ENCODE data around the gene CDH12. TPM values are rescaled to one million over a fixed set of nuclear protein-coding genes. Genes with fewer than 3 reads are reported as not detected.

Gene CDH12
- total RNA-seq, 5 donors from 2014 or later (not counting 1 experiment from before 2014, with no cell fraction given), result not detected

GRCh38 chr5:22577711-22578110 lies 275.4 kb downstream of the CDH12 start:
- Mint-ChIP-seq H3K9me3 (peaks cover 8 to 18% (median 12%) of the 10 kb centered on the region in 3 donors), H3K4me3 (no peak overlapping the region), H3K4me1 (no peaks in the 10 kb centered on the region), H3K36me3 (no peaks in the 10 kb centered on the region), H3K27me3 (no peaks in the 10 kb centered on the region), H3K27ac (no peak overlapping the region)
- DNase-seq (no peak), ATAC-seq (replicated peaks in 1 of 4) (no peak)
- Histone ChIP-seq H3K9me3 (no peaks in the 10 kb centered on the region), H3K36me3 (ENCODE audit: control insufficient read depth in 2 of 2, extremely low read depth in 1 of 2, insufficient read depth in 1 of 2, low read length in 1 of 2) (no peaks in the 10 kb centered on the region), H3K4me3 (ENCODE audit: control insufficient read depth in 1 of 2, extremely low read depth in 1 of 2, low read length in 1 of 2) (no peak overlapping the region), H3K27ac (ENCODE audit: low read length) (no peak overlapping the region), H3K4me1 (ENCODE audit: control insufficient read depth in 1 of 2, extremely low read depth in 1 of 2, insufficient read depth in 2 of 2, low read length in 2 of 2) (no peaks in the 10 kb centered on the region), H3K27me3 (replicated peaks in 1 of 2; ENCODE audit: control insufficient read depth in 2 of 2, extremely low read depth in 1 of 2, insufficient read depth in 2 of 2, low read length in 1 of 2) (no peaks in the 10 kb centered on the region)
- WGBS (ENCODE audit: insufficient coverage), result no CpG with 5 or more reads among the region's 1 CpG
- CTCF ChIA-PET, result interaction anchor here in 1 of 2 donors (0.7 kb wide), 1 partner anchor 15 kb away, joined by 3 read pairs; no protein-coding TSS in a partner anchor
- POLR2A ChIA-PET, result no interaction called here

GRCh38 chr5:22577006-22577405 lies 276.1 kb downstream of the CDH12 start:
- ChIA-PET POLR2A (no interaction called here), CTCF (interaction anchor here in 1 of 2 donors (0.7 kb wide), 1 partner anchor 16 kb away, joined by 3 read pairs; no protein-coding TSS in a partner anchor)
- no peak for DNase-seq
- H3K4me1 ChIP-seq (ENCODE audit: control insufficient read depth in 1 of 2, extremely low read depth in 1 of 2, insufficient read depth in 2 of 2, low read length in 2 of 2), result no peaks in the 10 kb centered on the region
- H3K9me3 Mint-ChIP-seq, result peaks cover 8 to 18% (median 12%) of the 10 kb centered on the region in 3 donors
- no peaks in the 10 kb centered on the region for H3K27me3 Mint-ChIP-seq
- H3K27ac Mint-ChIP-seq, result no peak overlapping the region
- H3K27me3 ChIP-seq (replicated peaks in 1 of 2; ENCODE audit: control insufficient read depth in 2 of 2, extremely low read depth in 1 of 2, insufficient read depth in 2 of 2, low read length in 1 of 2), result no peaks in the 10 kb centered on the region
- WGBS (ENCODE audit: insufficient coverage), result no CpG with 5 or more reads among the region's 5 CpGs
- no peaks in the 10 kb centered on the region for H3K4me1 Mint-ChIP-seq
- H3K36me3 ChIP-seq (ENCODE audit: control insufficient read depth in 2 of 2, extremely low read depth in 1 of 2, insufficient read depth in 1 of 2, low read length in 1 of 2), result no peaks in the 10 kb centered on the region
- H3K36me3 Mint-ChIP-seq, result no peaks in the 10 kb centered on the region
- H3K4me3 Mint-ChIP-seq, result no peak overlapping the region
- no peak for ATAC-seq (replicated peaks in 1 of 4)
- H3K27ac ChIP-seq (ENCODE audit: low read length), result no peak overlapping the region
- H3K4me3 ChIP-seq (ENCODE audit: control insufficient read depth in 1 of 2, extremely low read depth in 1 of 2, low read length in 1 of 2), result no peak overlapping the region
- H3K9me3 ChIP-seq, result no peaks in the 10 kb centered on the region

- Mint-ChIP-seq H3K36me3 (no peaks in the 10 kb centered on the region), H3K9me3 (peaks cover 12 to 29% (median 13%) of the 10 kb centered on the region in 3 donors), H3K27me3 (no peaks in the 10 kb centered on the region), H3K4me1 (no peaks in the 10 kb centered on the region), H3K27ac (no peak overlapping the region), H3K4me3 (no peak overlapping the region)
- H3K4me3 ChIP-seq (ENCODE audit: control insufficient read depth in 1 of 2, extremely low read depth in 1 of 2, low read length in 1 of 2), result no peak overlapping the region
- CTCF ChIA-PET, result interaction anchor here in 1 of 2 donors (0.6 kb wide), 1 partner anchor 32 kb away, joined by 4 read pairs; no protein-coding TSS in a partner anchor
- DNase-seq, result no peak
- no peak for ATAC-seq (replicated peaks in 1 of 4)
- H3K9me3 ChIP-seq, result no peaks in the 10 kb centered on the region
- POLR2A ChIA-PET, result no interaction called here
- no peak overlapping the region for H3K27ac ChIP-seq (ENCODE audit: low read length)
- no peaks in the 10 kb centered on the region for H3K4me1 ChIP-seq (ENCODE audit: control insufficient read depth in 1 of 2, extremely low read depth in 1 of 2, insufficient read depth in 2 of 2, low read length in 2 of 2)
- no peaks in the 10 kb centered on the region for H3K27me3 ChIP-seq (replicated peaks in 1 of 2; ENCODE audit: control insufficient read depth in 2 of 2, extremely low read depth in 1 of 2, insufficient read depth in 2 of 2, low read length in 1 of 2)
- H3K36me3 ChIP-seq (ENCODE audit: control insufficient read depth in 2 of 2, extremely low read depth in 1 of 2, insufficient read depth in 1 of 2, low read length in 1 of 2), result no peaks in the 10 kb centered on the region
Measured at GRCh38 chr5:22572941-22573340, 280.2 kb downstream of the CDH12 start.

GRCh38 chr5:22567983-22568382 lies 285.2 kb downstream of the CDH12 start:
- no peak overlapping the region for H3K27ac Mint-ChIP-seq

GRCh38 chr5:22560147-22560546 lies 293.0 kb downstream of the CDH12 start:
- CTCF ChIA-PET, result no interaction called here
- ATAC-seq (replicated peaks in 1 of 4), result no peak
- no peak overlapping the region for H3K4me3 ChIP-seq (ENCODE audit: control insufficient read depth in 1 of 2, extremely low read depth in 1 of 2, low read length in 1 of 2)
- H3K27ac ChIP-seq (ENCODE audit: low read length), result no peak overlapping the region
- WGBS (ENCODE audit: insufficient coverage), result no CpG with 5 or more reads among the region's 3 CpGs
- H3K4me1 Mint-ChIP-seq, result no peaks in the 10 kb centered on the region
- DNase-seq, result no peak
- no peaks in the 10 kb centered on the region for H3K27me3 Mint-ChIP-seq
- H3K4me3 Mint-ChIP-seq, result no peak overlapping the region
- no peaks in the 10 kb centered on the region for H3K4me1 ChIP-seq (ENCODE audit: control insufficient read depth in 1 of 2, extremely low read depth in 1 of 2, insufficient read depth in 2 of 2, low read length in 2 of 2)
- no peak overlapping the region for H3K27ac Mint-ChIP-seq
- H3K36me3 Mint-ChIP-seq, result no peaks in the 10 kb centered on the region
- POLR2A ChIA-PET, result no interaction called here
- peaks cover 6 to 14% (median 14%) of the 10 kb centered on the region in 3 donors for H3K9me3 Mint-ChIP-seq
- H3K27me3 ChIP-seq (replicated peaks in 1 of 2; ENCODE audit: control insufficient read depth in 2 of 2, extremely low read depth in 1 of 2, insufficient read depth in 2 of 2, low read length in 1 of 2), result no peaks in the 10 kb centered on the region
- no peaks in the 10 kb centered on the region for H3K36me3 ChIP-seq (ENCODE audit: control insufficient read depth in 2 of 2, extremely low read depth in 1 of 2, insufficient read depth in 1 of 2, low read length in 1 of 2)
- peaks cover 2% of the 10 kb centered on the region for H3K9me3 ChIP-seq

More at GRCh38 chr5:22567983-22568382, 285.2 kb downstream of the CDH12 start:
- no peak for DNase-seq
- Mint-ChIP-seq H3K4me1 (no peaks in the 10 kb centered on the region), H3K9me3 (peaks cover 0 to 31% (median 14%) of the 10 kb centered on the region in 3 donors), H3K4me3 (no peak overlapping the region), H3K36me3 (no peaks in the 10 kb centered on the region), H3K27me3 (no peaks in the 10 kb centered on the region)
- Histone ChIP-seq H3K36me3 (ENCODE audit: control insufficient read depth in 2 of 2, extremely low read depth in 1 of 2, insufficient read depth in 1 of 2, low read length in 1 of 2) (no peaks in the 10 kb centered on the region), H3K27ac (ENCODE audit: low read length) (no peak overlapping the region), H3K4me3 (ENCODE audit: control insufficient read depth in 1 of 2, extremely low read depth in 1 of 2, low read length in 1 of 2) (no peak overlapping the region), H3K27me3 (replicated peaks in 1 of 2; ENCODE audit: control insufficient read depth in 2 of 2, extremely low read depth in 1 of 2, insufficient read depth in 2 of 2, low read length in 1 of 2) (no peaks in the 10 kb centered on the region), H3K9me3 (no peaks in the 10 kb centered on the region), H3K4me1 (ENCODE audit: control insufficient read depth in 1 of 2, extremely low read depth in 1 of 2, insufficient read depth in 2 of 2, low read length in 2 of 2) (no peaks in the 10 kb centered on the region)
- CTCF ChIA-PET, result no interaction called here
- POLR2A ChIA-PET, result no interaction called here
- no peak for ATAC-seq (replicated peaks in 1 of 4)

GRCh38 chr5:22557251-22557650 lies 295.9 kb downstream of the CDH12 start:
- Mint-ChIP-seq H3K9me3 (peaks cover 6 to 22% (median 11%) of the 10 kb centered on the region in 3 donors), H3K4me3 (no peak overlapping the region), H3K27me3 (no peaks in the 10 kb centered on the region), H3K36me3 (no peaks in the 10 kb centered on the region), H3K4me1 (no peaks in the 10 kb centered on the region), H3K27ac (no peak overlapping the region)
- no peak for ATAC-seq (replicated peaks in 1 of 4)
- 84% methylated on average over 5 of the region's 6 CpGs for WGBS (ENCODE audit: insufficient coverage)
- no peak overlapping the region for H3K27ac ChIP-seq (ENCODE audit: low read length)
- no peaks in the 10 kb centered on the region for H3K36me3 ChIP-seq (ENCODE audit: control insufficient read depth in 2 of 2, extremely low read depth in 1 of 2, insufficient read depth in 1 of 2, low read length in 1 of 2)
- H3K9me3 ChIP-seq, result peaks cover 2% of the 10 kb centered on the region
- H3K4me3 ChIP-seq (ENCODE audit: control insufficient read depth in 1 of 2, extremely low read depth in 1 of 2, low read length in 1 of 2), result no peak overlapping the region
- no peaks in the 10 kb centered on the region for H3K27me3 ChIP-seq (replicated peaks in 1 of 2; ENCODE audit: control insufficient read depth in 2 of 2, extremely low read depth in 1 of 2, insufficient read depth in 2 of 2, low read length in 1 of 2)
- CTCF ChIA-PET, result no interaction called here
- no peaks in the 10 kb centered on the region for H3K4me1 ChIP-seq (ENCODE audit: control insufficient read depth in 1 of 2, extremely low read depth in 1 of 2, insufficient read depth in 2 of 2, low read length in 2 of 2)
- POLR2A ChIA-PET, result no interaction called here
- no peak for DNase-seq

GRCh38 chr5:22554475-22554874 lies 298.7 kb downstream of the CDH12 start:
- no peak overlapping the region for H3K4me3 Mint-ChIP-seq
- peaks cover 16 to 36% (median 19%) of the 10 kb centered on the region in 3 donors for H3K9me3 Mint-ChIP-seq
- Histone ChIP-seq H3K27ac (ENCODE audit: low read length) (no peak overlapping the region), H3K27me3 (replicated peaks in 1 of 2; ENCODE audit: control insufficient read depth in 2 of 2, extremely low read depth in 1 of 2, insufficient read depth in 2 of 2, low read length in 1 of 2) (no peaks in the 10 kb centered on the region), H3K4me3 (ENCODE audit: control insufficient read depth in 1 of 2, extremely low read depth in 1 of 2, low read length in 1 of 2) (no peak overlapping the region), H3K9me3 (no peaks in the 10 kb centered on the region), H3K36me3 (ENCODE audit: control insufficient read depth in 2 of 2, extremely low read depth in 1 of 2, insufficient read depth in 1 of 2, low read length in 1 of 2) (no peaks in the 10 kb centered on the region), H3K4me1 (ENCODE audit: control insufficient read depth in 1 of 2, extremely low read depth in 1 of 2, insufficient read depth in 2 of 2, low read length in 2 of 2) (no peaks in the 10 kb centered on the region)
- H3K27me3 Mint-ChIP-seq, result no peaks in the 10 kb centered on the region
- ChIA-PET CTCF (no interaction called here), POLR2A (no interaction called here)
- ATAC-seq (replicated peaks in 1 of 4), result no peak
- no peak for DNase-seq
- H3K36me3 Mint-ChIP-seq, result no peaks in the 10 kb centered on the region
- no peak overlapping the region for H3K27ac Mint-ChIP-seq
- no peaks in the 10 kb centered on the region for H3K4me1 Mint-ChIP-seq

Measured in T-cell (primary cell).